Dendritic cell treated with granulocyte-macrophage colony-stimulating factor and Interleukin-4, amounts not matched to agents 40 ng/mL and 50 ng/mL, for 4 days (primary cell): ENCODE results near the gene MED17.
"Not testable (repeated sequence)": the region's sequence is repeated elsewhere in the genome, so short reads cannot be mapped to it uniquely, and the experiment has no call there.

Experiments used
- H3K27ac Mint-ChIP-seq: one replicate; pipeline ENCODE4 v1.8.0; 2022; ENCODE audit warnings: mild to moderate bottlenecking, mixed read lengths
- H3K27me3 Mint-ChIP-seq: one replicate; pipeline ENCODE4 v1.8.0; 2022; ENCODE audit warnings: mild to moderate bottlenecking, mixed read lengths
- H3K36me3 Mint-ChIP-seq: one replicate; pipeline ENCODE4 v1.8.0; 2022; ENCODE audit warnings: low read depth, mixed read lengths
- H3K4me1 Mint-ChIP-seq: one replicate; pipeline ENCODE4 v1.8.0; 2022; ENCODE audit warnings: low read depth, mixed read lengths
- H3K4me3 Mint-ChIP-seq: one replicate; pipeline ENCODE4 v1.8.0; 2022; ENCODE audit warnings: mild to moderate bottlenecking, moderate library complexity, mixed read lengths
- H3K9me3 Mint-ChIP-seq: one replicate; pipeline ENCODE4 v1.8.0; 2022; ENCODE audit warnings: mixed read lengths
- intact Hi-C: fragments of 100-400 bp; cut with micrococcal nuclease; formaldehyde crosslinking; loops from one replicate; pipeline ENCODE4 v1.15.0; 2022

The MED17 gene

DNA sequence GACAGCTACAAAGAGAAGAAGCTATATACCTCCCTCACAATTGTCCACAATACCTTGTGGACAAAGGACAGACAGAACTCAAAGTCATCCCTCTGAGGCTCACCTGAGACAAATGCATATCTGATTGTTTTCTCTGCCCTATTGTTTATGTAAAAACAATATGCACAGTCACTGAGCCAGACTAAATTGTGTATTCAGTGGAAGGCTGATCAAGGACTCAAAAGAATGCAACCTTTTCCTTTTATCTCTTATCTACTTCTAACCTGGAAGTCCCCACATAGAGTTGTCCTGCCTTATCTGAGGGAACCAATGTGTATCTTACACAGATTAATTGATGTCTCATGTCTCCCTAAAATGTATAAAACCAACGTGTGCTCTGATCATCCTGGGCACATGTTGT, 13.9 kb upstream of the MED17 start:
- intact Hi-C loops: no loop called here
- Mint-ChIP-seq H3K4me3 (no peak overlapping the region), H3K4me1 (peaks cover 22% of the 10 kb centered on the region), H3K27me3 (no peaks in the 10 kb centered on the region), H3K9me3 (peaks cover 9% of the 10 kb centered on the region), H3K36me3 (peaks cover 4% of the 10 kb centered on the region), H3K27ac (no peak overlapping the region)

DNA sequence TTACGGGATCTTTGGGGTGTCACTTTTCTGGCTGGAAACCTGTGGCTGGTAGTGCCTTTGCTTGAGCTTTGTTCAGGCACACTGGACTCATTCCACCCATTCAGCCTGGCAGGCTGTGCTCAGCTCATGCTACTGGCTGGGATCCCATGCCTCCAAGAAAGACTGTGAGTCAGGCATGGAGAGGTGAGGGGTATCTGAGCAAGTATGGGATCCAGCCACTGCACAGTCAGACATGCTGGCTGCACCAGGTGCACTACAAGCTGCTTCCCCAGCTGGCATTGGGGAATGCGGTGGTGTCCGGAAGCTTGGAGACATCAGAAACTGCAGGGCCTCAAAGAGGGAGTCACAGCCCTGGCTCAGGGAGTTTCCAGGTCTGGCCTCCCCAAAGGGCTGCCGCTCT, 12.0 kb upstream of the MED17 start:
- no peak overlapping the region for H3K27ac Mint-ChIP-seq
- H3K27me3 Mint-ChIP-seq: no peaks in the 10 kb centered on the region
- peaks cover 22% of the 10 kb centered on the region for H3K4me1 Mint-ChIP-seq
- H3K4me3 Mint-ChIP-seq: no peak overlapping the region
- H3K36me3 Mint-ChIP-seq: no peaks in the 10 kb centered on the region
- H3K9me3 Mint-ChIP-seq: peaks cover 3% of the 10 kb centered on the region
- intact Hi-C loops: no loop called here

DNA sequence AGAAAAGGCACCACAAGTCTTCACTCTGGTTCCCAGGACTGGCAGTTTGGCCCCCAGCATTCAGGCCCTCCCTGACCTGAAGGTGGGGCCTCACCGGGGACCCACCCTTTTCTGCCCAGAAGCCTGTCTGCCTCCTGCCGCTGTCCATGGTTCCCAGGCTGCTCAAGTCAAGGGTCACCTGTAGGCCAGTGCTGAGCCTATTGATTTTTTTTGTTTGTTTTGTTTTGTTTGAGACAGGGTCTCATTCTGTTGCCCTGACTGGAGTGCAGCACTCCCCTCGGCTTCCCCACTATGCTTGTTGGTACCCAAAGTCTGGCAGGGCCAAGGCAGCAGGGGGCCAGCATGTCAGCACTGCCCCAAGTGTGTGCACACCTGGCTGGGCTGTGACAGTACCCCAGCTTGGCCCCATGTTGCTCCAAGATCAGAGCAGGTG, 11.0 kb upstream of the MED17 start:
- Mint-ChIP-seq H3K4me1 (peaks cover 22% of the 10 kb centered on the region), H3K27ac (no peak overlapping the region), H3K36me3 (no peaks in the 10 kb centered on the region), H3K27me3 (no peaks in the 10 kb centered on the region), H3K4me3 (no peak overlapping the region), H3K9me3 (no peaks in the 10 kb centered on the region)
- intact Hi-C loops: no loop called here

DNA sequence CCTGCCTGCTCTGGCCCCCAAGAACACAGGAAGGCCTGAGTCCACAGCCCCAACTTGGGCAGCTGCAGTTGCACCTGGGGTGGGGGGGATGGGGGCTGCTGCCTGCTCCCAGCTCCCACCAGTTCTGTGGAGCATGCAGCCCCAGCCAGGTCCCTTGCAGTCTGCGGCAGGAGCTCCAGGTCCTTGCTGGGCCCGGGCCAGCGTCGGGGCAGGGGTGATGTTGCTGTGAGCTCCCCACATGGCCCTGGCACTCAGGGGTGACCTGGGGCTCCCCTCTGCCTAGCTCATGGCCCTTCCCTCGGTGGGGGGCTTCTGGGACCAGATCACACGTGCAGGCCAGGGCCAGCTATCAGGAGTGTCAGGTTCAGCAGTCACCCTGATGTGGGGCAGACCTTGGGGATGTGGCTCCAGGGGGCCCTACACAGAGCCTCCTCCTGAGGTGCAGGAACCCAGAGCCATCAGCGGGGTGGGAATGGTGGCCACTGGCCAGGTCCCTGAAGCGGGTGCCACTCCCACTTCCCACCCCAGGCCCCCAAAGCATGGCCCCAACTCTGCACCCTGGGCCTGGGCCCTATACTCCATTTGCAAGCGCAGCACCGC, 10.4 kb upstream of the MED17 start:
- intact Hi-C loops: no loop called here
- Mint-ChIP-seq H3K27ac (no peak overlapping the region), H3K9me3 (no peaks in the 10 kb centered on the region), H3K4me3 (no peak overlapping the region), H3K36me3 (no peaks in the 10 kb centered on the region), H3K4me1 (peaks cover 18% of the 10 kb centered on the region), H3K27me3 (no peaks in the 10 kb centered on the region)

DNA sequence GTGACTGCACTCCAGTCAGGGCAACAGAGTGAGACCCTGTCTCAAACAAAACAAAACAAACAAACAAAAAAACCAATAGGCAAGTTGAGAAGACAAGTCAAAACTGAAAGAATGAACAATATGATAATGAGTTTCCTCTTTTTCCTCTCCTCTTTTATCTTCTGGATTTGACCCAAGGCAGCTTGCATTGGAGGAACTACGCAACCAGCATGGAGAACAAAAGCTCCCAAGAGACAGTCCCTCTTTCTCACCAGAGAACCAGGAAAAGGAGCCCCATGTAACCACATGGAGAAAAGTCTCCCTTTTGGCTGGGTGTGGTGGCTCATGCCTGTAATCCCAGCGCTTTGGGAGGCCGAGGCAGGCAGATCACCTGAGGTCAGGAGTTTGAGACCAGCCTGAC, 9.5 kb upstream of the MED17 start:
- H3K4me1 Mint-ChIP-seq, H3K4me3 Mint-ChIP-seq, H3K9me3 Mint-ChIP-seq, intact Hi-C loops, H3K36me3 Mint-ChIP-seq, H3K27me3 Mint-ChIP-seq: not testable (repeated sequence)
- peak overlapping the region; percentile 52 for H3K27ac Mint-ChIP-seq

DNA sequence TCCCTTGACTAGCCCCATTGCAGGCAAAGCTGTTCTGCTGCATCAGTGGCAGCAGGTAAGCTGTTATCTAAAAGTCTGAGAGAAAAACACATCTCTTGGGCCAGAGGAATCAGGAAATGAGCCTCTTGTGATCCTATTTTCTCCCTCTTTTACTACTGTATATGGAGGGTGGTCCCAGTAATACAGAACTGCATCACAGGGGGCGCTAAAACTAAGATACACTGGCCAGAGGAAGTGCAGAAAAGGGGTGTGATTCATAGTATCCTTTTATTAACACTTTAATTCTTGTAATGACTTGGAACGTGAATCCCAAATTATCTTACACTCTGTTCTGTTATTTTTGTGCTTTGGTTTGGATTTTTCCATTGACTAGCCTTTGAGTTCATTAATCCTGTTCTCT, 8.8 kb upstream of the MED17 start:
- peaks cover 8% of the 10 kb centered on the region for H3K4me1 Mint-ChIP-seq

DNA sequence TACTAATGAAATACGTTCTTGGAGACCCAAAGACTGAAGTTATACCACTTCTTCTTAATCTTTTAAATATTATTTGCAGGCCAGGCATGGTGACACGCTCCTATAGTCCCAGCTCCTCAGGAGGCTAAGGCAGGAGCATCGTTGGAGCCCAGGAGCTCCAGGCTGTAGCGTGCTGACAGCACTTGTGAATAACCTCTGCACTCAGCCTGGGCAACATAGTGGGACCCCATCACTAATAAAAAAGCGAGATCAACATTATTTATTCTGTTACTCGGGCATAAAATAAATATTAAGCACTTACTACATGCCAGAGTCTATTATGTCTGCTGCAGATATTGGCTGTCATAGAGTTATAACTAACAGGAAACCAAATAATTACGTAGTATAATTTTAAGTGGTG, 720 bp upstream of the MED17 start:
- H3K4me3 Mint-ChIP-seq: peak overlapping the region; percentile 88
- peak overlapping the region; percentile 90 for H3K27ac Mint-ChIP-seq
- H3K27me3 Mint-ChIP-seq: no peaks in the 10 kb centered on the region
- H3K4me1 Mint-ChIP-seq: peaks cover 31% of the 10 kb centered on the region
- intact Hi-C loops: loop anchor here (5.0 to 10.0 kb wide), 2 partner anchors 121 to 589 kb away; partner anchors contain the start of genes CEP295 and SLC36A4
- H3K9me3 Mint-ChIP-seq: no peaks in the 10 kb centered on the region
- peaks cover 40% of the 10 kb centered on the region for H3K36me3 Mint-ChIP-seq

More for the DNA sequence above, 8.8 kb upstream of the MED17 start:
- Mint-ChIP-seq H3K36me3 (no peaks in the 10 kb centered on the region), H3K4me3 (no peak overlapping the region), H3K27me3 (no peaks in the 10 kb centered on the region), H3K9me3 (no peaks in the 10 kb centered on the region), H3K27ac (no peak overlapping the region)
- intact Hi-C loops: no loop called here

DNA sequence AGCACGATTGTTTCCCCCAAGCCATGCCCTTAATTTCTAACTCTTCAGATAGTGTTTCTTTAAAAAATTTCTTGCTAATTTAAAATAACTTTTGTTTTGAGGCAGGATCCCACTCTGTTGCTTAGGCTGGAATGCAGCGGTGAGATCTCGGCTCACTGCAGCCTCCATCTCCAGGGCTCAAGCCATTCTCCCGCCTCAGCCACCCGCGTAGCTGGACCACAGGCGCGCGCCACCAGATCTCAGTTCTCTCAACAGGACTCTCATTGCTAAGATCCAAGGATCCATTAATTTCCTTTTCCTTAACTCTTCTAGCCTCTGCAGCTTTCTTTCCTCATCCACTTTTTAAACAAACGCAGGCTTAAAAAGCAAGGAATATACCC, 327 bp upstream of the MED17 start:
- intact Hi-C loops: loop anchor here (1.0 to 10.0 kb wide), 3 partner anchors 42 to 589 kb away; partner anchors contain the start of genes C11orf54, CEP295, SLC36A4 and TAF1D
- Mint-ChIP-seq H3K27ac (peak overlapping the region; percentile 90), H3K27me3 (no peaks in the 10 kb centered on the region), H3K4me1 (peaks cover 31% of the 10 kb centered on the region), H3K9me3 (no peaks in the 10 kb centered on the region), H3K36me3 (peaks cover 44% of the 10 kb centered on the region), H3K4me3 (peak overlapping the region; percentile 88)

DNA sequence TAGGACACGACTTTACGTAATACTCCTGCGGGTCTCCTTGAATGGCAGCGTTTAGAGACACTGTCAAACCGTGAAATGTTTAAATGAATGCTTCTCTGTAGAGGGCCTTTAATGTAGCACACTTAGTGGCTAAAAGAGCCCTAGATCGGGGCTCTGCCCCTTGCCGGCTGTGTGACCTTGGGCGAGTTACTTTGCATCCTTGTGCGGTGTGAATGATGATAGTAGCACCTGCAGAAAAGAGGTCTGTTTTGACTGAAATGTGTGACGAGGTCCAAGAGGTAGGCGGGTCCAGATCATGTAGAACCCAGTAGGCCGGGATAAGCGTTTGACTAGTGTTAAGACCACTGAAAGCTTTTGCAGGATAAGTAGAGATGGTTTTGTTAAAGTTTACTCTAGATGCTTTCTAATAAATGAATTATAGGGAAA, 866 bp downstream of the MED17 start:
- Mint-ChIP-seq H3K27me3 (no peaks in the 10 kb centered on the region), H3K4me1 (peaks cover 31% of the 10 kb centered on the region), H3K36me3 (peaks cover 54% of the 10 kb centered on the region), H3K27ac (peak overlapping the region; percentile 90), H3K4me3 (peak overlapping the region; percentile 88), H3K9me3 (no peaks in the 10 kb centered on the region)
- intact Hi-C loops: loop anchor here (1.0 to 10.0 kb wide), 3 partner anchors 44 to 590 kb away; partner anchors contain the start of genes C11orf54, CEP295, SLC36A4 and TAF1D

DNA sequence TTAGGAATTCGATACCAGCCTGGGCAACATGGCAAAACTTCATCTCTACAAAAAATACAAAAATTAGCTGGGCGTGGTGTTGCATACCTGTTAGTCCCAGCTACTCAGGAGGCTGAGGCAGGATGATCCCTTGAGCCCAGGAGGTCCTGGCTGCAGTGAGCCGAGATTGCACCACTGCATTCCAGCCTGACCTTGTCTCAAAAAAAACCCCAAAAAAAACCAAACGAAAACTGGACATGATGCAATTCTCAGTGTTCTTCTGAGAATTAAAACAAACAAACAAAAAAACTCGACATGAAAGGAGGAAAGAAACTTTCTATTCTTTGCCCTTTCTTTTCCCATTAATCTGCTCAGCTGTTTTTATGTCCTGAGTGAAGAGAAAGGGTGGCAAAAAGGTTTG, 7.4 kb downstream of the MED17 start:
- intact Hi-C loops: no loop called here
- H3K4me1 Mint-ChIP-seq: peaks cover 9% of the 10 kb centered on the region
- H3K36me3 Mint-ChIP-seq: peaks cover 96% of the 10 kb centered on the region
- no peak overlapping the region for H3K27ac Mint-ChIP-seq
- no peaks in the 10 kb centered on the region for H3K9me3 Mint-ChIP-seq
- H3K27me3 Mint-ChIP-seq: no peaks in the 10 kb centered on the region
- no peak overlapping the region for H3K4me3 Mint-ChIP-seq

DNA sequence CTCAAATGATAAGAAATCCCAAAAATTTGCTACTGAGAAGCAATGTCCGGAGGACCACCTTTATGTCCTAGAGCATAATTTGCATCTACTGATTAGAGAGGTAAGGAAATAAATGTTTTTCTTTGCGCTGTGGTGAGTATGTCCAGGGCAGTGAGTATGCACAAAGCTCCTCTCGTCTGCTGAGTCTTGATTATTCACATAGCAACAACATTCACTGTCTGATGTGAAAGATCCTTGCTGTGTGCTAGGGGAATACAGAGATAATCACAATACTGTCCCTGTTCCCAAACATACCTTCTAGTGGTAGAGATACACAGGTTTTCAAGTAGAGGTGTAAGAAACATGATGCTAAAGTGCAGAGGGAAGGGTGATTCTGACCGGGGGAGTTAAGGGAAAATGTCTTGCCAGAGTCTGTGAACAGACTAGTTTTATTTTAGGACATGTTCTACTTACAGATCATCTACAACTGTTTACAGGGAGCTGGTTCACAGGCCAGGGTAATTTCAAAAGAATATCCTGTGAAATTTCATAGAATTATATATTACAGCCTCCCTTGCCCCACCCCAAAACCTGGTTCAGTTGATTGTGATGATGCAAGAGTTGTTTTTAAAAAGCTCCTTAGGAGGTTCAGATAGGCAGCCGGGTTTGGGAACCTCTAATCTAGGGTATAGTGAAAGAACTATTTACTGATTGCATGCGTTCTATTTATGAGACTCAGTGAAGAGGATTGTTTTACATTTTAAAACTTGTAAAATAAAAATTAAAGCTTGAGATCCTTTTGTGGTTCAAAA, 12.6 kb downstream of the MED17 start:
- H3K27ac Mint-ChIP-seq: no peak overlapping the region
- no peaks in the 10 kb centered on the region for H3K27me3 Mint-ChIP-seq
- no peaks in the 10 kb centered on the region for H3K9me3 Mint-ChIP-seq
- no peaks in the 10 kb centered on the region for H3K4me1 Mint-ChIP-seq
- peaks cover 98% of the 10 kb centered on the region for H3K36me3 Mint-ChIP-seq
- H3K4me3 Mint-ChIP-seq: no peak overlapping the region
- intact Hi-C loops: loop anchor here (5.0 kb wide), 1 partner anchor 114 kb away; no protein-coding TSS in a partner anchor

DNA sequence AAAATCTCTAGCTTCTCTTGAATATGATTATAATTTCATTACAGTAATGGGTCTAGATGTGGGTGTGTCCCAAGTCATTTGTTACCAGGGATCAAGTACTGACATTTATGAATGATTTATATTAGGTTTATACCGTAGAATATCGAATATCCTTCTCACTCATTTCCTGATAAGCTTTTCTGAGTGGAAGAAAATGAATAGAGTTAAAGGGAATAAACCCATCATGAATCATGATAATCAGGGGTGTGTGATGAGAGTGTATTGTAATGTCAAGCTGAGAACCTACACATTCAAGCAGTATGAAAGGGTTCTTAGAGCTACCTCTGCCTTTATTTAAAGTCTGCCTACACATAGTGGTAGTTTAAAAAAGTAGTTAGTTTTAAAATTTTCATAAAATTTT, 17.3 kb downstream of the MED17 start:
- intact Hi-C loops: no loop called here
- H3K27me3 Mint-ChIP-seq: no peaks in the 10 kb centered on the region
- peaks cover 94% of the 10 kb centered on the region for H3K36me3 Mint-ChIP-seq
- no peaks in the 10 kb centered on the region for H3K4me1 Mint-ChIP-seq
- no peaks in the 10 kb centered on the region for H3K9me3 Mint-ChIP-seq
- H3K4me3 Mint-ChIP-seq: no peak overlapping the region
- H3K27ac Mint-ChIP-seq: no peak overlapping the region

DNA sequence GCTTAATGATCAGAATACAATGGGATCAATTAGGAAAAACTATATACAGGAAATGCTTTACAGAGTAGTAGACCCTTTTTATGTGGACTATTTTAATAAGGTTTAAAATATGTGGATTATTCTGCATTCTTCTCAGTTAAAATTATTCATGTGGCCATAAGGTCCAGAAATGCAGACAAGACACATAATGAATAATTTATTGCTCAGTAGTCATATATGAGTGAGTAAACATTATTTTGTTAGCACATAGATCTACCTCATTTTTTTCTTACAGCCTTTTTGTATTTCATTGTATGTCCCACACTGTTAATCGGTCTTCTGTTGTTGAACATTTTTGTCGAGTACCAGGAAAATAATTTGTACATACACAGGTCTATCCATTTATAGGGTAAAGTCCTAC, 20.8 kb downstream of the MED17 start:
- H3K27me3 Mint-ChIP-seq: no peaks in the 10 kb centered on the region
- no peaks in the 10 kb centered on the region for H3K4me1 Mint-ChIP-seq
- no peak overlapping the region for H3K27ac Mint-ChIP-seq
- H3K4me3 Mint-ChIP-seq: no peak overlapping the region
- no peaks in the 10 kb centered on the region for H3K9me3 Mint-ChIP-seq
- H3K36me3 Mint-ChIP-seq: peaks cover 93% of the 10 kb centered on the region
- intact Hi-C loops: no loop called here

DNA sequence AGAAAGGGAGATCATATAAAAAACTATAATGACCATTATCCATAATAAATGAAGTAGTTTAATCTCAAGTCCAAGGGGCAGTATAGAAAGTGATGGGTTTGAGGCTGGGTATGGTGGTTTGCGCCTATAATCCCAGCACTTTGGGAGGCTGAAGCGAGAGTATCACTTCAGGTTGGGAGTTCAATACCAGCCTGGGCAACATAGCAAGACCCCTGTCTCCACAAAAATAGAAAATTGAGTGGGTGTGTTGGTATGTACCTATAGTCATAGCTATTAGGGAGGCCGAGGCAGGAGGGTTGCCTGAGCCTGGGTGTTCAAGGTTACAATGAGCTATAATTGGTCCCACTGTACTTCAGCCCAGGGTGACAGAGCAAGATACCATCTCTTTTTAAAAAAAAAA, 23.9 kb downstream of the MED17 start:
- Mint-ChIP-seq H3K9me3 (no peaks in the 10 kb centered on the region), H3K27ac (no peak overlapping the region), H3K36me3 (peaks cover 93% of the 10 kb centered on the region), H3K27me3 (no peaks in the 10 kb centered on the region), H3K4me3 (no peak overlapping the region), H3K4me1 (no peaks in the 10 kb centered on the region)
- intact Hi-C loops: no loop called here
